Activated CD8-positive, alpha-beta memory T cell treated with anti-CD3 and anti-CD28 coated beads, Interleukin-2, amount 50 U/mL, for 24 hours (primary cell): ENCODE measurements around the gene ADA.

ENCODE experiments used
- DNase-seq: peaks from one replicate; pipeline ENCODE4 v3.0.0-alpha.2; 2020; ENCODE audit errors: extremely low read depth

ADA gene

GRCh38 chr20:44580581-44581268 lies 70.8 kb downstream of the ADA start:
- no peak for DNase-seq

GRCh38 chr20:44579313-44580081 lies 72.0 kb downstream of the ADA start:
- DNase-seq: no peak

DNA sequence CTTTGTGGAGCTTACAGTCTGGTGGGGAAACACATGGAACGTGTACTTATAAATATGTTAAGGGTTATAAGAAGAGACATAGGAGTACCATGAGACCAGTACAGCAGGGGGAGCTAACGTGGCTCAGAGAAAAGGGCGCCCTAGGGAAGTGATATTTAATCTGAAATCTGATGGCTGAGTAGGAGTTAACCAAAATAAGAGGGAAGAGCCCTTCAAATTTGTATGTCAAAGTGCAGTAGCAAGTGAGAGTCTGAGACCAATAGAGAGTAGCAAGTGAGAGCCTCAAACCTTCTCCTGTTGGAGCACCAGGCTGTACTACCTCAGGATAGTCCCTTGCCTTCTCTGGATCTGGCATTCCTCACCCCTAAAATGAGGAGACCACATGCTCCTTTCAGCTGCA lies 75.2 kb downstream of the ADA start:
- DNase-seq: no peak

DNA sequence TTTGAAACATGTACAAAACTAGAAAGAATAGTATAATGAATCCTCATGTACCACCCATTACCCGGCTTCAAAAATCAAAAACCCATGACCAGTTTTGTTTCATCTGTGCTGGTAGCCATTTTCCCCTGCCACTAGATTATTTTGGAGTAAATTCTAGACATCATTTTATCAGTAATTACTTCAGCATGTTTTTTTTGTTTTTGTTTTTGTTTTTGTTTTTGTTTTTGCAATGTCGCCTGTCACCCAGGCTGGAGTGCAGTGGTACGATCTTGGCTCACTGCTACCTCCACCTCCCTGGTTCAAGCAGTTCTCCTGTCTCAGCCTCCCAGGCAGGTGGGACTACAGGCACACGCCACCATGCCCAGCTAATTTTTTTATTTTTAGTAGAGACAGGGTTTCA lies 77.1 kb downstream of the ADA start:
- DNase-seq: no peak

DNA sequence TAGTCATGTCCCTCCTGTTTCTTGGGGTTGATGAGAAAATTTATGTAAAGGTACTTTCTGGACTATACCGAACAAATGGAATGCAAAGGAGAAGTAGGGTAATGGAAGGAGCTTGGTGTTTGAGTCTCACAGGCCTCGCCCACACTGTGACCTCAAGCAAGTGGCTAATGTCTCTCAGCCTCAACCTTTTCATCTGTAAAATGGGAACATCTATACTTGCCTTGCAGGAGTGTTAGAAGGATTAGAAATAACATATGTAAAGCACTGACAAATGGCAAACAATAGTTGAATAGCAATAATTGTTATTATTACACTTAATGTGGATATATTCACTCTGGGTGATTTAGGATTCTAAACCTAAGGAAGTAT lies 78.0 kb downstream of the ADA start:
- DNase-seq: no peak

- no peak for DNase-seq
Observed at GRCh38 chr20:44572551-44573500, 78.7 kb downstream of the ADA start.

DNA sequence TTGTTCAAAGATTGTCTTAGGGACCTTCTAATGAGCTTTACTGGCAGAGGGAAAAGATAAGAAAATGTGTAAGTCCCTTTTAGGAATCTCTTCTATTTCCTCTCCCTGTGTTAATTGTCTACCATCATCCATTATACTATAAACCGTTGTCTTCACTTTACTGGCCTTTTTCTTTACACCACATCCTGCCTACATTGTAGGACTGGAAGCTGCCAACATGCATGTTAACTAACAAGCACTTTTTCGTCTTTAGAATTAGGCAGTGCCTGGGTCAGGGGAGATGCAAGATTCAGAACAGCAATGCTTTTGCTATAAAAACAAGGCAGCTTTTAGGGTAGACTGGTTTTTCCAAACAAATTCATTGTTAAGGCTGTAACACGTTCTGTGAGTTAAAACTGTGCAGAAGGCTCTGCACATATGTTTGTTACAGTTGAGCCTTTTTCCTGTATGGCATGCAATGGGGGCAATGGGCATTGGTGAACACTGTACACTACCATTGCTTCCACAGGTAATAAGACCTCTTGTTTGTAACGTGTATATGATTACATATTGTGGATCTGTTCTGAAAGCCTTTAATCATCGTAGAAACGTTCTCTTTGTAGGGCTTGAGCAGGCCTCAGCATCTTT lies 80.0 kb downstream of the ADA start:
- DNase-seq: no peak

GRCh38 chr20:44570367-44570766 lies 81.1 kb downstream of the ADA start:
- no peak for DNase-seq
